NCI-H460 (cell line): ENCODE data around the gene RAD51AP2. TPM values are rescaled to one million over a fixed set of nuclear protein-coding genes. Genes with fewer than 3 reads are reported as not detected.
"Not testable (repeated sequence)": the region's sequence is repeated elsewhere in the genome, so short reads cannot be mapped to it uniquely, and the experiment has no call there.

Experiments used
- DNase-seq: peaks from one replicate; pipeline ENCODE4 v3.0.0-alpha.2; 2016; ENCODE audit warnings: low read depth; ENCODE audit errors: extremely low read depth
- total RNA-seq: library from RNA; depleted of rRNA; stranded (reverse); fragments of >200 nt; shearing (Covaris generic); gene quantifications from 2 replicates; pipeline ENCODE4 v1.2.3, GENCODE V29; 2014

The RAD51AP2 gene
- total RNA-seq, 1 experiment from 2014 or later = not detected

DNA sequence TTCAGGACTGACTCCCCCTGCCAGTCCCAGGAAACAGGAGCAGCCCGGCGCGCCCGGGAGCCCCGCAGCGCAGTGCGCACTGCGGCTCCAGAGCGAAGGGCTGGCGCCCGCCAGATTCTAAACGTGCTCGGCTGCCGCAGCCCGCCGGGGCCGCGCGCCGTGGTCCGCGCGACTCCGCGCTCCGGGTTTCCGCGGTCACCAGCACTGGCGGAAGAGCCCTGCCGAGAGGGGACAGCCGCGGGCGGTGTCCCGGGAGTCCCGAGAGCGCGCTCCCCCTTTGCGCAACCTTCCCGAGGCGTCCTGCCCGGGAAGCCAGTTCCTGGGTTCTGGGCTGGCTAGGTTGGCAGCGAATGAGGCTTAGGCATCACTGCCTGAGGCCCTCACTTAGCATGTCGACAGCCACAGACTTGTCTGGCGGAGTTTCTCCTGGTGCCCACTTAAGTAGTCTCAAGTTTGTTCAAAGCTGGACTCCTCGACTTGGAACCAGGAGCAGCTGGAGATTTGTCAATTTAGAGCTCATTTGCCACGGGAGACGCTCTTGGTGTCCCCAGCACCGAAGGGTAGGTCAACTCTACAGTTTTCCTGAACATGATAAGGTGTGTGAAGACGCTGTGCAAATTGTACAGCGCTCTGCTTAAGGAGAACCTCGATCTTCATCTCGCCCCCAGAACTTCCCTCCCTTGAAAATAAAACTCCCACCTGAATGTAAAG lies 20.8 kb upstream of the RAD51AP2 start:
- no peak for DNase-seq

DNA sequence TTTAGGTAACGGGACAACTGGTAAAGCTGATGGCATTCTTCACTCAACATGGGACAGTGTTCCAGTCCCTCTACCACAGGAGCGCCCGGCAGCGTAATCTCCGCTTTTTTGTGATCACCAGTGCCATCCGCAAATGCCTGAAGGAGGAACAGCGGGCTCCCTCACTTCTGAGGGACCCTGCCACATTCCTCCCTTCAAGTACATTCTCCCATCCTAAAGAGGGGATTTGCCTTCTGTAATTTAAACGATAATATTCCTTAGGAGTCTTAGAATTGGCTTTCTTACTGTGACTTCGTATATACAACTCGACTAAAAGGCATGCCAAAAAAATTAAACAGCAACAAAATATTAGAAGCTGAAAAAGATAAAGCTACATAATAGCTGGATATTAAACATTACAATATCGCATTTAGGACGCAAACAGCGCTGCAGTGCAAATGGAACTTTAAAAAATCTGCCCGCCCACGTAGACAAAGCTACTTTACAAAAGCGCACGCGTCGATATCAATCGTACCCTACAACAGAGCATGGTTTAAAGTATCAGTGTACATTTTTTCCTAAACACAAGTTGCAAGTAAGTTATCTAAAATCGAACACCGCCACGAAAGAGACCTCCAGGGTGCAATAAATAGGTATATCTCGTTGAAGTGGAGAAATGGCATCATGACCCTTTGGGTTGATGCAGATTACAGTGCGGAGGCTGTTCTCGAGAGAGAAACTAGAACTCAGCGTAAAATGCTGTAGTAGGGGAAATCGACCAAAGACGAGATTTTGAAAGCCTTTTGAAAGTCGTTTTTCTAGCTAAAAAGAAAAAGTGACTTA lies 20.0 kb upstream of the RAD51AP2 start:
- no peak for DNase-seq

DNA sequence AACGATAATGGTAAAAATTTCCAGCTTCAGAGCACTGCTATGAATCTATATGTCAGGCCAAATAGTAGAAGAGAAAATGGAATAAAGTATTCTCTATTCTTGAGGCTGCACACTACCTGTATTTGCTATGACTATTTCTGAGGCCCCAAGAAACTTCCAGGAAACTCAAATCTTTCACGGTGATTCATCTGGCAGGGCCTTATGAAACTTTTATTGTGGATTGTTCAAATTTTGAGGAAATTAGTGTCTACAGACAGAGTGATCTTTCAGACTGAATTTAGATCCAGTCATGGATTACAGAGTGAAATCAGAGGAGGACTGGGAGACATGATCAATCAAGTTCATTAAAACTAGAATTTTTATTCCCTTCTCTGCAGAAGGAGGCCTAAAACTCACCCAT lies 18.2 kb upstream of the RAD51AP2 start:
- no peak for DNase-seq

DNA sequence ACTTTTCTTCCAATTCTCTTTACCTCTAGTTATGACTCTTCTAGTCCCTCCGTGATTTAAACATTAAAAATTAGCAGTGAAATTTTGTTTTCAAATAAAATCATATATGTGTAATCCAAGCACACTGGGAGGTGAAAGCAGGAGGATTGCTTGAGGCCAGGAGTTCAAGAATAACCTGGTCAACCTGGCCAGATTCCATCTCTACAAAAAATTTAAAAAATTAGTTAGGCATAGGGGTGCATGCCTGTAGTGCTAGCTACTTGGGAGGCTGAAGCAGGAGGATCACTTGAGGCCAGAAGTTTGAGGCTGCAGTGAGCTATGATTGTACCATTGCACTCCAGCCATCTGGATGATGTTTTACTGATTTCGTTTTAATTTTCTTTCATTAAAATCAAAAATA lies 15.3 kb upstream of the RAD51AP2 start:
- DNase-seq = no peak

DNA sequence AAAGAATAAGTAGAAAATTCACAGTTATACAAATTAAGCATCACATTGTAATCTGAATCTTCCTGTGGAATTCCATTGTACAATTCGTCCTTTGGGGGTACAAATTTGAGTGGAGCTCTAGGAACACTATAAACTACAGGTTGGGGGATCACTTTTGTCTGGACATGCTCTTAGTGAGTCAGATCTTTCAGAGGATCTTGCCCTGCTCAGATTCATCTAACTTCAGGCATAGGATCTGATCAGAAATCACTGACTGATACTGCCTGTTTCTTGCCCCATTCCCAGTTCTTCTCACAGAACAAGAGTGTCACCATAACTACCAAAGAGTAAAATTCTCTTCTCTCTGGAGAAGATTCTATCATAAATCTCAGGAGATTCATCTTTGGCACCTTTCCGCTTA lies 11.5 kb upstream of the RAD51AP2 start:
- DNase-seq = no peak

DNA sequence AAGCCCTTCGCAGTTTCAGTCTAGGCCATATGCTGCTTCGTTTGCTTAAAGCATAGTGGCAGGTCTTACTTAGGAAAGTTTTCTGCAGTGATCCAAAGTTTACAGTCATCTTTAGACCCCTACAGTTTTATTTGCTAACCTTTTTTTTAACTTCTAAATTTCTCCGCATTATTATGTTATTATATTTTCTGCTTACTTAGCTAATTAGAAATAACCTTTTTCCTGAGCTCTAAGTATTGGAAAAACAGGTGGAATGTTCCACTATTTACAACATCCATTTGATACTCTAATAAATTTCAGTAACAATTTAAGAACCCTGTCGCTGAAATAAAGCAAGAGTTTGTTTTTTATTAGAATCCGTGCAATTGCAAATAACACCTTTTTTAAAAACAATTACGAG lies 4.1 kb upstream of the RAD51AP2 start:
- DNase-seq = no peak

DNA sequence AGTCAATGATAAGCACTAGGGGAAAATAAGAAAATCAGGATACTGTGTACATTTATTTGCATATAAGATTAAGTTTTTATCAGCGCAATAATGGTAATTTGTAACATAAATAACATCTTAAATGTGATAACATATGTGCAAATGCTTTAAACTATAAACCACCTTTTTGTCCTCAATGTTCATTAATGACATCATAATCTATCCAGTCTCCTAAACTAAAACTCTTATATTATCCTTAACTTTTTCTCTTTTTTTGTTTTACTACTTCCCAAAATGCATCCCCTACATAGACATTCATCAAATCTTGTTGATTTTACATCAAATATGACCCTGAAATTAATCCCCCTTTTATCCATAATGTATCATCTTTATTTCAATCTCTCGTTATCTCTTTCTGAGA lies 3.4 kb upstream of the RAD51AP2 start:
- no peak for DNase-seq

DNA sequence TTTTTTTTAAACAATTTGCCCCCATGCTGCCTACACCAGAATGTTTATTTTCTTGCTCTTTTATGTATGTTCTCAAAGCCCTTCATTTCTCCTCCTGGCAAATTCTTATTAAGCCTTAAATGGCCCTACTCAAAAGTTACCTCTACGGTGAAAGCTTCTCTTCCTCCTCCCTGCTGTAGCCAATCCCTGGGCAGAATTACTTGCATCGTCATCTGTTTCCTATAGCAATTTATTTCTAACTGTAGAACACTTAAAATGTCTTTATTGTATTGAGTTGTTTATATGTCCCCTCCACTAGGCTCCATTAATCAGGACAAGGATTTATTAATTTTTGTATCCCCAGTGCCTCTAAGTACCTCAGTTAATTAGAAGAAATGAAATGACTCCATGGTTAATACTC lies 2.5 kb upstream of the RAD51AP2 start:
- DNase-seq = no peak

DNA sequence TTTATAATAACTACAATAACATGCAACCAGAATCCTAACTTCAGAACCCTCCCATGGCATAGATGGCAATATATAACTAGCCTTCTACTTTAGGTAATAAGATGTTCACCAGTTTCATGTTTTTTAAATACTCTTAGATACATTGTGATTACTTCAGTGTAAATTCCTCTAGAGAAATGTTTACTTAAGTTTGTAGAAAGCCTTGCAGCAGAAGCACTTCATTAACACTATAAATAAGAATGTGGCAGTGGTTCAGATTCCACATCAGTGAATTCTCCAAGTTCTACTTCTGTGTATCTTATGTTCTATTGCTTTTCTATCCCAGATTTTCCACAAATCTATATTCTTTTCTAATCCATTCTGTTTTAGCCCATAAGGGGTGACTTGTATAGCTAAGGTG lies 1.2 kb upstream of the RAD51AP2 start:
- DNase-seq = no peak

DNA sequence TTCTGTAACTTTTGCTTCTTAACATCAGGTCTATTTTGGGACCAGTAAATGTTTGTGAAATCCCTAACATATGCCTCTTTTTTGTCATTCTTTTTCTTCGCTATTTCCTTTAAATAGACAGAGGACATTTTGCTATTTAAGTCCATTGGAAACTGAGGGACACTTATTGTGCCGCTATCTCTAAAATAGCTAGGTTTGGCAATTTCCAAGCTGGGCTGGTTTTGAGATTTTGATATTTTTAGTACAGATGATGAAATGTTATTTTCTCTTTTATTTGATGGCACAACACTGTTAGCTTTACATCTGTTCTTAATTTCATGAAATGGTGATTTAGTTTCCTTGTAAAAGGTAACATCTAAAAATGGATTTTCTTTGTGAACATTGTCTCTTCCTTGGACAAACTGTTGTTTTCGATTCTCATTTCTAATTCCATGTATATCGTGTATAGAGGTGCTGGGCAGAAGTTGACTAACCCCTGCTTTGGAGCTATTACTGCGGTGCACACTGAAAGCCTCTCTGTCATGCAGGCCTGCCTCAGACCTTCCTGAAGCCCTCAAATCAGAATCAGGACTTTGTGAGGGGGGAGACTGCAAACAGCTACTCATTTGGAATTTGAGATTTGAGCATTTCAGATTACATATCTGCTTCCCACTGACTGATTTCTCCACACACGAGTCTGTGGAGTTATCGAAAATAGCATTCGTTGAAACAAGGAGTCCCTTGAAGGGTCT lies 594 bp downstream of the RAD51AP2 start:
- DNase-seq = no peak

DNA sequence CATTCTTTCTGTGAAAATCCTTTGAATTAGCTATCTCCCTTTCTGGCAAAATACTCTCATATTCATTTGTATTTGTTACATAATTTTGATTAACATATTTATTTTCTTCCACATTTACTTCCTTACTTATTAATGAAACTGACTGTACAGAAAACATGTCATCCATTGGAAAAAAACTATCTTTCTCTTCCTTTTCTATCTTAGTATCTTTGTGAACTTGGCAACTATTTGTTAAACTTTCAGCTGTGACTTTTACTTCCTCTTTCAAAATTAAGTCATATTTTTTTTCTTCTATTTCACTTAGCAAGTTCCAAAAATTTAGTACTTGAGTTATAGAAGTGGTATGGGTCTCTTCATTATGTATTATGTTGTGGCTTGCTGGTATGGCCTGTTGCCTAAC lies 2.6 kb downstream of the RAD51AP2 start:
- no peak for DNase-seq

DNA sequence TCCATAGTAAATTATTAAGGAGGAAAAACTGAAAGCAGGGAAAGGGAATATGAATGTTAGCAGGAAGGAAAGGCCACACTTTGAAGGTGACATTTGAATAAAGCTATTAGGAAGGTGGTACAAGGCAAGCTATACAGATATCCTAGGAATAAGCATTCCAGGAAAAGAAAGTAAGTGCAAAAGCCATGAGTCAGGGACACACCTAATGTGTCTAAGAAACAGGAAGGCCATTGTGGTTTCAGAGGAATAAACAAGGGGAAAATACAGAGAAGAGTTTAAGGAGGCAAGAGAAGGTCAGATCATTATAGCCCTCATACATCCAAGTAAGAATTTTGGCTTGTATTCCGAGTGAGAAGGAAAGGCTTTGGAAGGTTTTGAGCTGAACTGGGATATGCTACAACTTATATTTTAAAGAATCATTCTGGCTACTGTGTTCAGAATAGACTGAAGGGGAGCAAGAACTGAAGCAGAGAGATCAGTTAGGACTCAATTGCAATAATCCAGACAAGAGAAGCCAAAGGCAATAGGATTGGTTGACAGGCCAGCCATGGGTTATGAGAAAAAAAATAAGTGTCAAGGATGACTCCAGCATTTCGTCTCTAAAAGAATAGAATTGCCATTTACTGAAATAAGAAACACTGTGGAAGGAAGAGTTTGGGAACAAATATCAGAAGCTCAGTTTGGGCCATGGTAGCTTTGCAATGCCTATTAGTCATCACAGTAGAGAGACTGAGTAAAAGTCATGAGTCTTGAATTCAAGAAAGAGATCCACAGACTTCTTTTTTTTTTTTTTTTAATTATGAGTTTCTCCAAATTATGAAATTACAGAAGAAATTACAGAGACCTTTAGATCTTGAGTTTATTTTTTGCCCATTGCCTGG lies 11.3 kb downstream of the RAD51AP2 start:
- DNase-seq = no peak

DNA sequence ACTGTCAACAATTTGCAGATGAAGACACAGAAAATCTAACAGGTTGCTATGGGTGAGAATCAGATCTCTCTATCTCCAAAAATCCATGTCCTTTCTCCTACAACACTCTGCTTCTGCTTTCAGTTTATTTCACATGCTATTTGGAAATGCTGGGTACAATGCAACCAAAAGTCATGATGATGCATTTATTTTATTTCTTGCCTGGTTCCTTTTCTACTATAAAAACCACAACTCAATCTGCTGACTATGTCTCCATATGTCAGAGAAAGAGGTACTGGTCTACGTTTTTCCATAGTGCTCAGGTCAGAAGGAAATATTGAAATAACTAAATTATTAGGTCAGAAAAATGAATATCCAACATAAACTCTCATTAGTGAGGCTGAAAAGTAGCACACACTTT lies 20.5 kb downstream of the RAD51AP2 start:
- no peak for DNase-seq

DNA sequence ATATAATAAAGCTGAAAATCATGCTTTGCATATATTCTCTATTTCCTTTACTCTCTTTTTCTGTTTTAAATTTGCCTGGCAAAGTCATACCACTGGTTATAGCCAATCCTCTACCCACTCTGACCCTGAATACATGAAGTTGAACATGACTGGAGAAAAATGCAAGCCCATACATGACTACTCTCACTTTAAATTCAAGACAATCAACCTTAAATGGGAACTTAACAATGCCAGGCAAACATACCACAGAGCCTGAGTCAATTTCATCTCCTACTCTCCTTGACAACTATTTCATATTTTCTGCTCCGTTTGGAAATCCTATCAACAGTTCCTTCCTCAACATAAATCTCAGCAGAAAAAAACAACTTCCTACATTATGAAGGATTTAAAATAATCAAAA lies 22.6 kb downstream of the RAD51AP2 start:
- DNase-seq = no peak

DNA sequence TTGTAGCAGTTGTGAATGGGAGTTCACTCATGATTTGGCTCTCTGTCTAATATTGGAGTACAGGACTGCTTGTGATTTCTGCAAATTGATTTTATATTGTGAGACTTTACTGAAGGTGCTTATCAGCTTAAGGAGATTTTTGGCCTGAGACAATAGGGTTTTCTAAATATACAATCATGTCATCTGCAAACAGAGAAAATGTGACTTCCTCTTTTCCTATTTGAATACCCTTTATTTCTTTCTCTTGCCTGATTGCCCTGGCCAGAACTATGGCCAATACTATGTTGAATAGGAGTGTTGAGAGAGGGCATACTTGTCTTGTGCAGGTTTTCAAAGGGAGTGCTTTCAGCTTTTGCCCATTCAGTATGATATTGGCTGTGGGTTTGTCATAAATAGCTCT lies 28.1 kb downstream of the RAD51AP2 start:
- DNase-seq = not testable (repeated sequence)

DNA sequence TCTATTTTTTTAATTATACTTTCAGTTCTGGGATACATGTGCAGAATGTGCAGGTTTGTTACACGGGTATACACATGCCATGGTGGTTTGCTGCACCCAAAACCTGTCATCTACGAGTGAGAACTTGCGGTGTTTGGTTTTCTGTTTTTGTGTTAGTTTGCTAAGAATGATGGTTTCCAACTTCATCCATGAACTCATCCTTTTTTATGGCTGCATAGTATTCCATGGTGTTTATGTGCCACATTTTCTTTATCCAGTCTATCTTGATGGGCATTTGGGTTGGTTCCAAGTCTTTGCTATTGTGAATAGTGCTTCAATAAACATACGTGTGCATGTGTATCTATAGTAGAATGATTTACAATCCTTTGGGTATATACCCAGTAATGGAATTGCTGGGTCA lies 29.6 kb downstream of the RAD51AP2 start:
- not testable (repeated sequence) for DNase-seq

DNA sequence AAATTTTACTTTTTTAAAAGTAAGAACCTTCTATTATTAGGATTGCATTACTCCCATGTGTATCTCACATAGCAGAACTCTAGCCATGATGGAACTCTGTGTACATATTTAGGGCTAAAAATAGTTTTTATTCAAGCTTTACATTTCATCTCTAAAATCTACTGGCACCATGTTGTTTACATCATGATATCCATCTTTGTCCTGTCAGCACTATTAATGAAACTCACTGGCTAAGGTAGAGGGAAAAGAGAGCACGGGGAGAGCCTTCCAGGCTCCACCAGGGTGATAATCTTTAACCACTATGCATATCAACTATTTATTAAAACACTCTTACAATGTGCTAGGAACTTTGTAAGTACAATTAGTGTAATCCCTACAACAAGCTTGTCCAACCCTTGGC lies 34.7 kb downstream of the RAD51AP2 start:
- no peak for DNase-seq

DNA sequence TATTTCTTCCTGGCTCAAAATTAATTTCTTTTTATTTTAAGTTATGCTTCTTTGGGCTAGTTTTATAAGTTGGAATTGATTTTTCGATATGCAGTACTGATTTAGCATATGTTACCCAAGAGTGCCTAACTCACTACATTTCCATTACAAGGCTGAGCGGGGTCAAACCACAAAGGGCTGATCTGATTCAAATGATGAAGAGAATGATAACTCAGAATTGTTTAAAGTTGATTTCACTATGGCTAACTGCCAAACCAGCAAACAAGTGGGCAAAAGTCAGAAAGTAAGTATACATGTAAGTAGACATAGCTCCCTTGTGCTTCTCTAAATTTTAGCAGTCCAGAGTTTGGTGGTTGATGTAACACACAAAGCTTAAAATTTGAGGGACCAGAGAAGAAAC lies 35.6 kb downstream of the RAD51AP2 start:
- DNase-seq = no peak

DNA sequence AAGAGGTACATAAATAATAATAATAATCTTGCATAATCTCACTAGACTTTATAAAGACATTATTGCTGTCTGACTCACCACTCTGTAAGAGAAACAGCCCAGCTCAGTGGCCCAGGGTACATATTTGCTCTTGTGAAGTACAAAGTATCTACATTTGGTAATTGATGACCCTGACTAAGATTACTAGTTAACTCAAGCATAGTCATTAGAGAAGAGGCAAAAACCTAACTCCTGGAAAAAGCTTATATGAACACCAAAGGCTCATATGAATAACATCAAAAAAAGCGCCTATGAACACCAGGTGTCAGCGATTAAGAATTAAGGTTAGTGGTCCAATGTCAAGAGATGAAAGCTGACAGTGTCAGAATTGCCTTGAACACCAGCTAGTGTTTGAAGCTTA lies 38.4 kb downstream of the RAD51AP2 start:
- DNase-seq = no peak

DNA sequence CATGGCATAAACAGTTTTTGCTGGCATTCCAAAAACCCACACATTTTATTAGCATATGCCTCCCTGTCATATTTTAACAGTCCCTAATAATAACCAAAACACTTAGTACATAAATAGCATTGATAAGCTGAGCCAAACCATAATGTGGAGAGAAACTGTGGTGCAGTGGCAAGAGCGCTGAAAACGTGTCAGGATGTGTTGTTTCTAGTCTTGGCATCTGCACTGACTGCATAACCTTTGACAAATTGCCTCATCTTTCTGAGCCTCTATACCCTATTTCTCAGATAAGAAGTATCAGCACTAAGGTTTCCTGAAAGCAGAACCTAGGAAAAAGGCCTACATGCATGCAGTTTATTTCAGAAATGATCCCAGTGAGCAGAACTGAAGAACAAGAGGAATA lies 41.4 kb downstream of the RAD51AP2 start:
- DNase-seq = no peak

DNA sequence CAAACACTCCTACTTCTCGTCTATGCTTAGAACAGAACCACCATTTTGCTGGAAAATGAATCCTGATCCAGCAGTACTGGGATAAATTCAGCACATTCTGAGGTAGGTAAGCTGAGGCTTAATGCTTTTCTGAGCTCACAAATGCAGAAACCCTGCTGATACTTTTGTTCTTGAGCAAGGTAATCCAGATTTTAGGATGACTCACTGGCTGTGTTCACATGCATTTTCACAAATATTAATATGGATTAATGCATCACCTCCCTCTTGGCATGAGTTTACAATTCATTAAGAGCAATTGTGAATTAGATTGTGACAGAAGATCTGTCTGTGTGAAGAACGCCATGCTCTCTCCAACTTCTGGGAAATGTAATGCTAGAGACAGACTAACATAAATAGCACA lies 42.2 kb downstream of the RAD51AP2 start:
- no peak for DNase-seq
